ENCODE measurements around the gene BMPR1B. TPM values are rescaled to one million over a fixed set of nuclear protein-coding genes. Genes with fewer than 3 reads are reported as not detected.

BMPR1B gene
- total and polyA plus RNA-seq, 10 donors = 0.12 to 2.4 (median 1.2) TPM

GRCh38 chr4:95181243-95181995 is 423.7 kb downstream of the BMPR1B start:
- no peaks in the 10 kb centered on the region for H3K27me3 ChIP-seq (replicated peaks in 1 of 7)
- H3K9me3 ChIP-seq = peaks cover 0 to 3% (median 0%) of the 10 kb centered on the region in 8 donors
- no peak for TF ChIP-seq POLR2A (IDR thresholded peaks at IDR 0.05)
- peak in 2 of 11 experiments; percentile 4 to 6 for TF ChIP-seq CTCF (IDR thresholded peaks at IDR 0.05 in 8 of 11, conservative IDR thresholded peaks at IDR 0.05 in 3 of 11)
- peak in 1 of 3 donors; percentile 34 for TF ChIP-seq POLR2AphosphoS5 (IDR thresholded peaks at IDR 0.05)
- H3K4me3 ChIP-seq = no peak overlapping the region
- H3K36me3 ChIP-seq = no peaks in the 10 kb centered on the region
- peaks cover 0 to 19% (median 9%) of the 10 kb centered on the region in 6 donors for H3K4me1 ChIP-seq
- peak overlapping the region in 3 of 8 donors; percentile 6 to 22 (median 13) for H3K27ac ChIP-seq
- intact Hi-C loops (cut with DNase I; ENCODE audit: low total_unique reads) = no loop called here
- WGBS, 5 donors = 56 to 65% (median 64%) methylated on average over 18 of the region's 18 CpGs
- no peak for DNase-seq

DNA sequence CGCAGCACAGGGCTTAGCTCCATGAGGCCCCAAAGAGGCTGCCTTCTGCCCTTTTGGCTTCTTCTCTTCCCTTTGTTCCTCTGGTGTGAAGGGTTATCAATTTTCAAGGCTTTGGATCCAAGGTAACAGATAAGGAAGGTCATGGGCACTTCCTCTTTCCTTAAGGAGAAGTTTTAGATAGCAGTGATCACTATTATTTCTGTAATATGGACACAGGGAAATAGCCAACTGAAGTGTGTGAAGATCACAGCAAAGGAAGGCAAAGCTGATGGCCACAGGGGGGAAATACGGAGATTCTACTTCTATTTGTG is 424.2 kb downstream of the BMPR1B start:
- Histone ChIP-seq H3K36me3 (no peaks in the 10 kb centered on the region), H3K4me3 (no peak overlapping the region), H3K27me3 (replicated peaks in 1 of 7) (no peaks in the 10 kb centered on the region), H3K27ac (peak overlapping the region in 3 of 8 donors; percentile 6 to 14 (median 13)), H3K4me1 (peaks cover 0 to 19% (median 9%) of the 10 kb centered on the region in 6 donors), H3K9me3 (peaks cover 0 to 3% (median 0%) of the 10 kb centered on the region in 8 donors)
- WGBS, 5 donors = 29 to 45% (median 43%) methylated on average over 2 of the region's 2 CpGs
- no peak for DNase-seq
- TF ChIP-seq POLR2AphosphoS5 (IDR thresholded peaks at IDR 0.05) = no peak
- TF ChIP-seq POLR2A (IDR thresholded peaks at IDR 0.05) = no peak
- no peak for TF ChIP-seq CTCF (IDR thresholded peaks at IDR 0.05 in 8 of 11, conservative IDR thresholded peaks at IDR 0.05 in 3 of 11)
- intact Hi-C loops (cut with DNase I; ENCODE audit: low total_unique reads) = no loop called here

- intact Hi-C loops (cut with DNase I; ENCODE audit: low total_unique reads) = no loop called here
- H3K27ac ChIP-seq = no peak overlapping the region
- H3K4me3 ChIP-seq = no peak overlapping the region
- H3K27me3 ChIP-seq (replicated peaks in 1 of 7) = no peaks in the 10 kb centered on the region
- peaks cover 0 to 19% (median 9%) of the 10 kb centered on the region in 6 donors for H3K4me1 ChIP-seq
- no peak for DNase-seq
- no peaks in the 10 kb centered on the region for H3K36me3 ChIP-seq
- WGBS, 5 donors = 81 to 93% (median 82%) methylated on average over 5 of the region's 5 CpGs
- TF ChIP-seq CTCF (IDR thresholded peaks at IDR 0.05 in 8 of 11, conservative IDR thresholded peaks at IDR 0.05 in 3 of 11) (no peak), POLR2A (IDR thresholded peaks at IDR 0.05) (no peak), POLR2AphosphoS5 (IDR thresholded peaks at IDR 0.05) (no peak)
- H3K9me3 ChIP-seq = no peaks in the 10 kb centered on the region
These were observed 426.1 kb downstream of the BMPR1B start for GRCh38 chr4:95183656-95184408.

DNA sequence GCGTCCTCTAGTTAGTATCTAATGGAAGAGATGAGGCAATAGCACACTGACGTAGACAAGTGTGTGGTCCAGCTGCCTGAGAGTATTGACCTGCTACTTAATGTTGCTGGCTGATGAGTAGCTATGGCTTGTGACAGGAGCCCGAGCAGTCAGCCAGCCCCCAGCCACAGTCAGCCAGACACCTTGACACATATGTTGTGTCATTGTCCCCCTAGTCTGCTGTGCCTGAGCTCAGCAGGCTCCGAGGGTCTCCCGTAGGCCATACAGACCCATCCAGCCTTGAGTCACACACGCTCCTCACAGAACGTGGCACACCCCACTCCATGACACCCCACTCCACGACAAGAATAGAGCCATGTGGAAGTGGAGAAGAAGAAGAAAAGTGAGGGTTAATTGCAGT is 428.9 kb downstream of the BMPR1B start:
- H3K9me3 ChIP-seq = no peaks in the 10 kb centered on the region
- TF ChIP-seq CTCF (IDR thresholded peaks at IDR 0.05 in 8 of 11, conservative IDR thresholded peaks at IDR 0.05 in 3 of 11) (no peak), POLR2AphosphoS5 (IDR thresholded peaks at IDR 0.05) (no peak), POLR2A (IDR thresholded peaks at IDR 0.05) (no peak)
- 86 to 96% (median 89%) methylated on average over 8 of the region's 8 CpGs for WGBS, 5 donors
- no peak for DNase-seq
- no peak overlapping the region for H3K27ac ChIP-seq
- no peaks in the 10 kb centered on the region for H3K36me3 ChIP-seq
- peaks cover 0 to 8% (median 2%) of the 10 kb centered on the region in 6 donors for H3K4me1 ChIP-seq
- intact Hi-C loops (cut with DNase I; ENCODE audit: low total_unique reads) = no loop called here
- no peaks in the 10 kb centered on the region for H3K27me3 ChIP-seq (replicated peaks in 1 of 7)
- H3K4me3 ChIP-seq = no peak overlapping the region
